ENCODE data around the gene BAIAP3.

BAIAP3 gene

DNA sequence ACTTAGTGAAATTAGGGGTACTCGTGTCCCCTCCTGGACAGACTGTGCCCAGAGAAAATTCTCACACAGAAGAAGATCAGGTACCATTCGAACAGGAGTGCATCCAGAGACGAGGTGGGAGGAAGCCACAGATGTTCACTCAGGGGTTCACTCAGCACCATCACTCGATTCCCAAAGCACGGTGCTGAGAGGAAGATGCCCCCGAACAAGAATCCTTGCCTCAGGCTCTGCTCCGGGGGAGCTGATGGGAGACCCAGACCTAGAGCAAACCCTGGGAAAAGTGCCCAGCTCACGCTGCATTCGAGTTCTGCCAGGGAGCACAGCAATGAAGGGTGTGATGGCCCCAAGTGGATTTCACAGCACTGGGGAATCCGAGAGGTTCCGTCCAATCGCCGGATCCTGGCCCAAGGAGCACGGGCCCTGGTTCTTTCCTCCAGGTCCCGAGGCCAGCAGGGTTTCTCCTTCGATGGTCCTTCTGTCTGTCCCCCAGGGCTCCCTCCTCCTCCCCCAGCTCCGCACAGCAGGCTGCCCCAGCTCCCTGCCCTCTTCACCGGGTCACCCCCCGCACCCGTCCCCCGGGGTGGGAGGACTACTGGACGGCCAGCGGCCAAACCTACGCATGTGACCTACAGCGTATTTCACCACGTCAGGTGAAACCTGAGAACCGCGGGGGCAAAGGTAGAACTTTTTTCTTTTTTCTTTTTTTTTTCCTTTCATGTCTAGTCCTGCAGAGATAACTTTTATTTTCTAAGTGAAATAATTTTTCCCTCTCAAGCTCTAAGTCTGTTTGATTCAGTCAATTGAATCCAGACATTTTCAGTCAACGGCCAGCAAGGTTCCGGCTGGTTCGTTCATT is 34.2 kb upstream of the BAIAP3 start:
- DNase-seq, result no peak

DNA sequence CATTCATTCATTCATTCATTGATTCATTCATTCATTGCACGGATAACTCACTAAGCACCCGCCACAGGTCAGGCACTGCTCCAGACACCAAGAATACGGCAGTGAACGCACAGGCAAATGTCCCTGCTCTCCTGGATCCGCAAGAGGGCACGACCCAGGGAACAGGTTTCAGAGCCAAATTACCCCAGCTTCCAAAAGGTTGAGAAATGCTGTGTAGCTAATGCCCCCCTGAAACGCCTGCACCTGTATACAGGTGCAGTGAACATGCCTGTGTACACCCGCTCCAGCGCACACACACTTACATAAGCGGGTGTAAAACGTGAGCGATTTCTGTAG is 33.6 kb upstream of the BAIAP3 start:
- DNase-seq, result no peak

GRCh38 chr16:1300664-1301476 is 32.6 kb upstream of the BAIAP3 start:
- DNase-seq, result peak; percentile 66

DNA sequence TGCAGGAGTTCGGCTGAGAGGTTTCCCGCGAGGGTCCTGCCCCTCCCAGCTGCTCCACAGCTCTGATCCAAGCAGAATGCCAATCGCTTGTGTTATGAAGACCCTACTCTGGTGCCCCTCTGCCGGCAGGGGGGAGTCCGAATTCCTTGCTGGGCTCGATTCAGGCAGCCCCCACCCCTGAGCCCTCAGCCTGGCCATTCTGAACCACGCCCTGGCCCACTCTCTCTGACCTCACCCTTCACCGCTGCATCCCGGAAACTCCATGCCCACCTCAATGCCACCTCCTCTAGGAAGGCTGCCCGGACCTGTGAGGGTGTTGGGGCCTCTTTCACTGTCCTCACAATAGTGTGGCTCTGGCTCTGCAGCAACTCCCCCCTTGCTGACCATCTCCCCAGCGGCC is 31.9 kb upstream of the BAIAP3 start:
- DNase-seq, result no peak

DNA sequence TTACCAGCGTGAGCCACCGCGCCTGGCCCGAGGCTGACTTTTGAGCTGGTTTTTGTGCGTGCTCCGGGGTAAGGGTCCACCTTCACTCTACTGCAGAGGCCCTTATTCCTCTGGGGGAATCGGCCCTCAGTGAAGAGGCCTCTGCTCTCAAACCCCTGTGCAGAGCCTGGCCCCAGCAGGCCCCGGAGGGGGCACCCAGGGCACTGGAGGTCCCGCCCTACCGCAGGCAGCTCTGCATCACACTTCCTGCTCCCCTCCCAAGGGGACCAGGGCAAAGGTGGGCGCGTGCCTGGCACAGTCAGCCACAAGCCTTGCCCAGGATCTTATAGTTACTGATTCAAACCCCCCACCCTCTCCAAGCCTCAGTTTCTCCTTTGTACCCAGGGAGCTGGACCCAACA is 27.6 kb upstream of the BAIAP3 start:
- DNase-seq, result no peak

DNA sequence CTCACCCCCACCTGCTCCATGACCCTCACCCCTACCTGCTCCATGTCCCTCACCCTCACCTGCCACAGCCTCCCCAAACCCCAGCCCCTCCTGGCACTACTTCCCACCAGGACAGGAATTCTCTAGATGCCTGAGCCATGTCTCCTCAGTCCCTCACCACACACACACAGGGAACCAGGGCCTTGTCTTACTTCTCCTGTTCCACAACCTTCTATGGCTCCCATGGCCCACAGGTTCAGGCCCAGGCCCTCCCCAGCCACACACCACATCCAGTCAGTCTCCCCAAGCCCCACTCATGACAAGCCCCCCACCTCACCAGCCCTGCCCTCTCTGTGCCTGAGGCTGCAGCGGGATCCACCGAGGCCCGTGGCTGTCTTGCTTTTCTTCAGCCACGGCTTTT is 27.1 kb upstream of the BAIAP3 start:
- DNase-seq, result no peak

GRCh38 chr16:1308036-1308976 is 25.1 kb upstream of the BAIAP3 start:
- peak; percentile 90 for DNase-seq

- DNase-seq, result peak; percentile 98
These were observed 24.2 kb upstream of the BAIAP3 start, which contains the start of gene UBE2I for GRCh38 chr16:1308977-1309885. TSS of gene UBE2I (plus strand) at chr16:1309636. CDS start at chr16:1314031, 4,395 bp downstream.

GRCh38 chr16:1309888-1310831 is 23.3 kb upstream of the BAIAP3 start:
- peak; percentile 58 for DNase-seq

DNA sequence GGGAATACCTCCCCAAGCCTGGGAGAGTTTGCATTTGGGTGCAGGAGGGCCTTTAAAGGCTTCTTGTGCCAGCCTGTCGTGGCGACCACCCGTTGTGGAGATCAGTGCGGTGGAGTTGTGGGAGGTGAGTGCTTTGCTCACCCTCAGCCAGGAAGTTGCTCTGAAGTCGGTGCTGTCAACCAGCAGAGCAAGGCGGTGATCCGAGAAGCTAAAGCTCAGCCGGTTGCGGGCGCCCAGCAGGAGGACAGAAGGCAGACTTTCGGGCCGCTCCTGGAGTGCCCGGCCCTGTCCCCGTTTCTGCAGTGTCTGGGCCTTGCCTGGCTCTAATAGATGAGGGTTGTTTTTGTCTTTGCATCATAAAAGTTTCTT is 22.6 kb upstream of the BAIAP3 start:
- DNase-seq, result no peak

GRCh38 chr16:1311212-1311737 is 22.2 kb upstream of the BAIAP3 start:
- no peak for DNase-seq

DNA sequence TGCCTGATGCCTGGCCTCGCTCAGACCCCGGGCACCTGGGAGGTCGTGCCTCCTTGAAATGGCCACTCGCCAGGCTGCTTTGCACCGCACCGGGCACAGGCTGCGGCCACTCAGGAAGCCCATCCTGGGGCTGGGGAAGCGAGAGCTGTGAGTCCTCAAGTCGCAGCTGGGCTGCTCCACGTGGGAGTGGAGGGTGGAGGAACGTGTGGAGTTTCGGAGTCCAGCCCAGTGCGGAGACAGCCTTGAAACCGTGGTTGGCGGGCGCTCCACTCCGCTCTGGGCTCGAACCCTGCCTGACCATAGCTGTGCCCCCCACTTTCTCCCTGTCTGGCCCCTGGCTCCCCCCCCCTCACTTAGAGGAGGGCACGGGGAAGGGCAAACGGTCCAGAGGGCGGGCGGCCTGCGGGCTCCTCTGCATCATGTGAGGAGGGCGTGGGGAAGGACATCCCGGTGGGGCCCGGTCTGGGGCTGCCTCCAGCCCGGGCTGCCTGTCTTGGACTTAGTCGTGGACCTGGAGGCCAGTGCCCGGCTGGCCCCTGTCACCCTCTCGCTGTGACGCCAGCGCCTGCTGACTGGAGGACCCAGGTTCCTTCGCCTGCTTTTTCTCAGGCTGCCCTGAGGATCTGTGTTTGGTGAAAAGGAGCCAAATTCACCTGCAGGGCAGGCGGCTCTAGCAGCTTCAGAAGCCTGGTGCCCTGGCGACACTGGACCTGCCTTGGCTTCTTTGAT is 21.5 kb upstream of the BAIAP3 start:
- no peak for DNase-seq

DNA sequence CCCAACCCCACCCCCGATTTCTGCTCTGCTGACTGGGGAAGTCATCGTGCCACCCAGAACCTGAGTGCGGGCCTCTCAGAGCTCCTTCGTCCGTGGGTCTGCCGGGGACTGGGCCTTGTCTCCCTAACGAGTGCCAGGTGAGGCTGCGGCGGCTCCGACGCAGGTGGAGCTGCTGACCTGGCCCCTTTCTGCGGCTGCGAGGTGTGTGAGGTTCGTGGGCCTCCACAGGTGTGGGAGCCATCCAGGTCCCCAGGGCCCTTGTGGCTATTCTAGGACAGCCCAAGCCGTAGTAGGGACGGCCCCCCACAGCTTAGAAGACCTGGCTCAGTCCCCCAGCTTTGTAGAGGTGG is 21.0 kb upstream of the BAIAP3 start:
- no peak for DNase-seq

GRCh38 chr16:1312903-1313302 is 20.5 kb upstream of the BAIAP3 start:
- no peak for DNase-seq

DNA sequence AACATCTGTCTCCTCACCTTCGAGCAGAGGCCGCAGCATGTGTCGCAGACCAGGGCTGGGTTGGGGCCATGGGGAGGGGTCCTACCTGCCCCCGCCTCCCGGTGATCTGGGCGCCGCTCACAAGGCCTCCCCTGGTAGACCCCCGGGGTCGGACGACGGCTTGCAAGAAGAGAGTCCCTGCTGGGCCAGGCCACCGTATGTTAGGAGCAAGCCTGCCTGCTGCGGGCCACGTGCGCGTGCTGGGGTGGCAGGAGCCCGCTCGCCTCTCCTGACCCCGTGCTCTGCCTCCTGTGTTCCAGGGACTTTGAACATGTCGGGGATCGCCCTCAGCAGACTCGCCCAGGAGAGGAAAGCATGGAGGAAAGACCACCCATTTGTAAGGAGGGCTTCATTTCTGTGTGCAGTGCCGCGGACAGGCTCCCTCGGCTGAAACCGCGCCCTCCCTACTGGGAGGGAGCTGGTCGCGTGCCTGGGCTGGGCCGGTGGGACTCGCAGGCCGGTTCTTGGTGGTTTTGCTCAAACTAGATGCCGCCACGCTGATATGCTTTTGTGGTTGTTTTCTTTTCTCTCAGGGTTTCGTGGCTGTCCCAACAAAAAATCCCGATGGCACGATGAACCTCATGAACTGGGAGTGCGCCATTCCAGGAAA is 19.6 kb upstream of the BAIAP3 start:
- no peak for DNase-seq

DNA sequence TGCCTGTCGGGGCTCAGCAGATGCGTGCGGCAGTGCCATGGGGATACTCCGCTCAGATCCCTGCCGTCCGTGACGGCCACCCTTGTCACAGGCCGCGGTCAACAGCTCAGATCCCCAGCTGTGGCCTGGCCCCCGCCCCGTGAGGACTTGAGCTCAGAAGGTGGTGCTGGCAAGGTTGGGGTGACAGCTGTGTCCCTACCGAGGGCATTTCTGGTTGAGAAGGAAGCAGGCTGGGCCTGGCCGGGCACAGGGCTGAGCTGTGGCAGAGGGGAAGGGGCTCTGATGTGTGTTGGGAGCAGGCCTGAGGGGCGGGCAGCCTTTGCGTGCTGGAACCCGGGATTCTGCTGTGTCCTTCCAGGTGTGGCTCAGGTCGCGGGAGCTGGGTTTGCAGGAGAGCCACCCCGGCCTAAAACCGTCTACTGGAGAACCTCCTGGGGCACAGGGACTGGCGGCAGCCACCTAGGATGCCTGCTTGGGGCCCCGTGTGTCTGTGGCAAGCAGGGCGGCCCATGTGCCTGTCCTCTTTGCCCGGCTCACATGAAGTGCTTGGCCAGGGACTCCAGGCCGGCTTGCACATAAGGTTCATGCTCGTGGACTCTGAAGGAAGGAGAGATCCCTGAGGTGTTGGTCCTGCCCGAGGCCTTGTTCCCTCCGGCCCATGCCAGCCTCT is 18.9 kb upstream of the BAIAP3 start:
- DNase-seq, result no peak

GRCh38 chr16:1315081-1316032 is 18.1 kb upstream of the BAIAP3 start:
- DNase-seq, result no peak

GRCh38 chr16:1316033-1316405 is 17.4 kb upstream of the BAIAP3 start:
- no peak for DNase-seq

Measured in NCI-H69 (cell line).